GM19372 (cell line): Measurements from ENCODE around the gene GALNT2.

Source experiments
- ATAC-seq: cut with Tn5 transposase; IDR thresholded peaks from one replicate; pipeline ENCODE4 v1.9.1; 2021; ENCODE audit warnings: mild to moderate bottlenecking, low read depth, moderate library complexity; ENCODE audit not compliant: unreplicated experiment

Gene GALNT2

DNA sequence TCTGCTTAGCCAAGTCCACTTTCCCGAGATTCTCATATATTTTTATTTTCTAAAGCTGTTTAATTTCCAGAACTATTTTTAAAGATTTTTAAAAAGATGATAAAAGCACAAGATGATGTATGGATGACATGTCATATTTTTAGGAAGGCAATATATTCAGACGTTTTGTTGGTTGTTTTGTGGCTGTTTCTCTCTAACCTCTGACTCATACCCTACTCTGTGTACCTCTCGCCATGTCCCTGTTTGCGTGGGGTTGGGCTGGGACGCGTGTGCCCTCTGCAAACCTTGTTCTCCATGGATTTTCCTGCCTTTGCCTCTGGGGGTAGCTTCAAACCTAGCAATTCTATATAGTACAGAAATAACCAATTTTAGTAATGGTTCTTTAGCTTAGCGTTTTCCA is 132.0 kb downstream of the GALNT2 start:
- ATAC-seq, result no peak

DNA sequence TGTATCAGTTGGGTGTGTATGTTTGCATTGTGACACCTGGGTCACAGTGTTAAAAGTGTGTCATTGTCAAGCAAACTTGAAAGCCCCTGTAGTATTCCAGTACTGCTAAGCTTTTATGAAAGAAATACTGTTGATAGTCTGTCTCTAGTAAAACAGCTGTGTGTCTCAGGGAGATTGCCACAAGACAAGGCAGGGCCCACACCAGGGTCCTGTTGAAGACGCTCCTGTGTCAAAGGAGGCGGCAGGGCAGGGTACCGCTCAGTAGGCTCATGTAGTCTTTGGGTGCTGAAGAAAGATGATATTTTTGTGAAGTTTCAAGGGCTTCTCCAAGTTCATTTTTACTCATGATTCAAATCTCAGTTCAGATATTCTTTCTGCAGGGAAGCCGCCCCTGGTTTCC is 132.5 kb downstream of the GALNT2 start:
- ATAC-seq, result no peak

DNA sequence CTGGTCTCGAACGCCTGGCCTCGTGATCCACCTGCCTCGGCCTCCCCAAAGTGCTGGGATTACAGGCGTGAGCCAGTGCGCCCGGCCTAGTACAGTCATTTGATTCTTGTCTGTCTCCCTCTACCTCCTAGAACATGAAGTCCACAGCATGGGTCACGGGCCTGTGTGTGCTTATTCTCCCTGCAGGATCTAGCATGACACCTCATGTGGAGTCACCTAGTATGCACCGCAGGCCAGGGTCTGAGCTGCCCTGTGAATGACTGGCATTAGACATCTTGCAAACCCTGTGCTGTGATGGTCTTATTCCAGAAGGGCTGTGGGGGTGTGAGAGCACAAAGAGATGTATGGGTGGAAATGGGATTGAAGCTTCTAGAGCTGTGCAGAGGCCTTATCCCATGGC is 133.2 kb downstream of the GALNT2 start:
- no peak for ATAC-seq

DNA sequence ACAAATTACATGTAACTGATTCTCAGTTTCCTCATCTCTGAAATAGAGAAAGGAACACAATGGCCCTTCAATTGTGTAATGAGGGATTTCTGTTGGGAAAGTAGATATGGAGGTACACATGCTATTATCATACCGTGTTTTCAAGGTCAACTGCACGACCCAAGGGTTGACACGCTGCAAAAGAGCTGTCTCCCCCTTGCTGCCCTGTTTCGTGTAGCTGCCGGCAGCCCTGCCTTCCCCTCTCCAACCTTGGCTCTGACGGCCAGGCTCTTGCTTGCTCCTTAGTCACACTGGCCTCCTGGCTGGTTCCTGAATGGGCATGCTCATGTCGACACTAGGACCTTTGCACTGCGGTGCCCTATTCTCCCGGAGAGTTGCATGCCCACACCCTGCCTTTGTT is 134.4 kb downstream of the GALNT2 start:
- ATAC-seq, result no peak

DNA sequence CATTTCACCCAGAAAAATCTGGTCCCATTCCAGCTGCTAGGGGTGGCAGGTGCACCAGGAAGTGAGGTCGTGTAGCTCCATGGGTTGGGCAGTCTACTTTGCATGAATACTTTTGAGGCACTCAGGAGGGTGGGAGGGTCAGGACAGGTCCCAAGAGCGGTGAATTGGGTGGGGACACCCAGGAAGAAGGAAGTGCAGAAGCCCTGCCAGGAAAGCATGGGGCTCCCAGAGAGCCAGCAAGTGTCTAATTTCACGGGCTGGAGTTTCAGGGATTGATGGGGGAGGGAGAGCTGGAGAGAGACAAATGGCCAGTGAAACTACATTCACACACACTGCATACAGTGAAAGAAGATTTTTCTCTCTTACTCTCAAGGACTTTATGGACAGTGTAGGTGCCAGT is 137.8 kb downstream of the GALNT2 start:
- no peak for ATAC-seq

DNA sequence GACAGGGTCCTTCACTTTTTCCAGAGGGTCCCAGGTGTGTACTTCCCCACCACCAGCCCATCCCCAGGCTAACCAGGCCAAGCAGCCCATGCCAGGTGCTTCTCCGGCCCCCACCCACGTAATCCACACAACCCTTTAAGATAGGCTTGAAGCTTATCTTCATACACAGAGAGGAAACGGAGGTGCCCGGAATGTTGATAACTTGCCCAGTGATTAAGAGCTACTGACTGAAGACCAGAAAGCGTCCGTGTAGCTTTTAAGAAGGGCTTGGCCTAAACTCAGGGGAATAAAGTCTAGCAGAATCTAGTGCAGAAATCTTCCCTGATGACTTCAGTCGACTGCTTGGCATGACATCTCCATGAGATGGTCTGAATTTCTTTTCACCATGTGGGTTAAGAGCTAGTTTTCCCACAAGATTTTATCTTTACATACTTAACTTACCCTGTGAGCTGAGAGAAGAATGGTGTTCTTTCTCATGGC is 138.7 kb downstream of the GALNT2 start:
- ATAC-seq, result no peak

DNA sequence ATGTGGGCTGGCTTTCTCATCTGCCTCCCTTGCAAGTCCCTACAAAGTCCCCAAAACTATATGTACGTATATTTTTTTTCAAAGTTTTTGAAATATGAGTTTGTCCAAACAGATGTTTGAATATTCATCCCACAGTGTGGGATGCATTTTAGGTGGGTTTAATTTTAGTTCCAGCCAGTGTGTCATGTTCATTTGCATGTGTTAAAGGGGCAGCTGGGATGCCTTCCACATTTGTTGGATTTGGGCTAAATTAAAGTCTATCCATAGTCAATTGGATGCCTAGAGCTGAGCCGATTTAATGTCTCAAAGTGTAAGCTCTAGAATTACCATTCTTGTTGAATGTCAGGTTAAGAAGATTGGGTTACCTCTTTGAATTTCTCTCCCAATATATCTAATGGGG is 139.2 kb downstream of the GALNT2 start:
- no peak for ATAC-seq

DNA sequence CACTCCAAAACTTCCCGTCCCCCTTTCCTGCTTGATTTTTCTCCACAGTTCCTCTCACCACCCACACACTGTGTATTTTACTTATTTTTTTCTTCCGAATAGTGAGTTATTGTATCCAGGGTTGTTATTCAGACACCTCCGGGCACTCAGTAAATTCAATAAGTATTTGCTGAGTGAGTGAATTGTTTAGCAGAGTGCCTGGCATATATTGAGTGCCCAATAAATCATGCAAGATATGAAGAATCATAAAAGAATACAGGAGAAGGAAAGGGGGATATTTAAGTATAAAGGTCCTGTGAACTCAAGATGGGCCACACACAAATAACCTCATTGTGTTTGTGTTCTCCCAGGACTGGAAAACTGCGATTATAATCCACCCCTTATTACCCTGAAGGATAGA is 139.9 kb downstream of the GALNT2 start:
- no peak for ATAC-seq

DNA sequence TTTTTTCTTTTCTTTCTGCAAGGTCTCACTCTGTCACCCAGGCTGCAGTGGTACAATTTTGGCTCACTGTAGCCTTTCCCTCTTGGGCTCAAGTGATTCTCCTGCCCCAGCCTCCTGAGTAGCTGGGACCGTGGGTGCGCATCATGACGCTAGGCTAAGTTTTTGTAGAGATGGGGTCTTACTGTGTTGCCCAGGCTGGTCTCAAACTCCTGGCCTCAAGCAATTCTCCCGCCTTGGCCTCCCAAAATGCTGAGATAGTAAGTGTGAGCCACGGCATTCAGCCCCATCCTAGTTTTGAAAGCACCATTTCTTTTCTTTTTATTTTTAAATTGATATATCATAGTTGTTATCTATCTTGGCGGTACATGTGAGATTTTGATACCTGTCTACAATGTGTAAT is 140.6 kb downstream of the GALNT2 start:
- ATAC-seq, result no peak

DNA sequence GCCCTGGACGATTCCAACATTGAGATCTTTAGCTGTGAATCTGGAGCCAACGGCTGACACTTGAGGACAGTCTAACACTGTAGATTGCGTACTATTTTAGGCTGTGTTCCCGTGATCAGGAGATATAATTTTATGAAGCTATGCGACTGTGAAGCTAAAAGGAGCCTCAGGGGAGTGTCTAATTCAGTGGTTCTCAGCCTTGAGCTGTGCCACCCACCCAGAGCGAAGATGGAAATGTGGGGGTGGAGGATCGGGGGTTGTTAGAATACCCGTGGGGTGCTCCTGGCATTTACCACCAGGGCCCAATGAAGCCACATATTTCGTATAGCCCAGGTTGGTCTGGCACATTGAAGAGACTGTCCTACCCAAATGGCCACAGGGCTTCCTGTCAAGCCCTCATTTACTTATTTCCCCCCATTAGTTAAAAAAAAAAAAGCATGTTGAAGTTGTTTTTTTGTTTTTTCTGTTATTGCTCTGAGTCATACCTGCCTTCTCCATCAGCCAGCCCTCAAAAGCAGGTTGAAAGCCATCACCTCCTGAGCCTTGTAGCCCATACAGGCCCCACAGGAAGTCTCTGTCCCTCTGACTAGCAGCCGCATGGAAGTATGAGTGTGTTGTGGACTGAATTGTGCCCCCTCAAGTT is 141.7 kb downstream of the GALNT2 start:
- ATAC-seq, result no peak

DNA sequence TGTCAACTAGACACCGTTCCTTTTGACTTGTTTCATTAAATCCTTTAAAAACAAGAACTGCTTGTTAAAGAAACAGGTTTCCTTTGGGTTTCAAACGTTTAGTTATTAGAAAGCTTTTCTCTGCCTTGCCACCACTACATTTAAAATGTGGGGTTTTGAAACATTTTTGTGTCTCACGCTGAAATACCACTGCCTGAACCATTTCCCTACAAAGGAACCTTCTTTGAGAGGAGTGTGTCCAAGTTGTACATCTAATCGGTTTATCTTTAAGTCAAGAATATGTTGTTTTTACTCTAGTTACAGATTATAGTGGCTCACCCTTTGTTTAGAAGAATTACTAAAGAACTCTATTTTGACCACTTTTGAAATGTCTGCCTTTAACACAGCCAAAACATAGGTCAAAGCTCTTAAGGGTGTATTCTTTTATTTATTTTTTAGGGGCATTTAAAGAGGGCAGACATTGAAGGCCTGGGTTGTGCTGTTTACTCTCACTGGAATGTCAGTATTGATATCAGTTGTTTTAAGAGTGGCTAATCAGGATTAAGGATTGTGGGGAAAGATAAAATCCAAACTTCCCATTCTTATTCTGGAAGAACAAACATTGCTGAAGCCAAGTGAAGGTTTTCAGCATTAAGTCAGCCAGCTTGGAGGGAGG is 143.4 kb downstream of the GALNT2 start:
- no peak for ATAC-seq

DNA sequence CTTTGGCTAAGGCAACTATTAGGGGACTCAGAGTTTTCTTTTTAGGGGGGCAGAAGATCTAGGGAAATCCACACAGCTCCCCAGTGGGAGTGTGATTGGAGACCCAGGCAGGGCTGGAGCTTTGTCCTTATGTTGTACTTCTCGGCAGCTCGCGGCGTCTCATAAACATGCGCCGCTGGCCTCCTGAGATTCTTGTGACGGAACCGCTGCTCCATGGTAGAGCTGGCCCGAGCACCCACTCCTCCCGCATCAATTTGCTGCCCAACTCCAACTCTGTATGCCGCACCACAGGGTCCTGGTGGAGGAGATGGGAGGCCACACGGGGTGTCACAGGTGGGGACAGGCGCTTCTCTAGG is 143.9 kb downstream of the GALNT2 start:
- ATAC-seq, result no peak

DNA sequence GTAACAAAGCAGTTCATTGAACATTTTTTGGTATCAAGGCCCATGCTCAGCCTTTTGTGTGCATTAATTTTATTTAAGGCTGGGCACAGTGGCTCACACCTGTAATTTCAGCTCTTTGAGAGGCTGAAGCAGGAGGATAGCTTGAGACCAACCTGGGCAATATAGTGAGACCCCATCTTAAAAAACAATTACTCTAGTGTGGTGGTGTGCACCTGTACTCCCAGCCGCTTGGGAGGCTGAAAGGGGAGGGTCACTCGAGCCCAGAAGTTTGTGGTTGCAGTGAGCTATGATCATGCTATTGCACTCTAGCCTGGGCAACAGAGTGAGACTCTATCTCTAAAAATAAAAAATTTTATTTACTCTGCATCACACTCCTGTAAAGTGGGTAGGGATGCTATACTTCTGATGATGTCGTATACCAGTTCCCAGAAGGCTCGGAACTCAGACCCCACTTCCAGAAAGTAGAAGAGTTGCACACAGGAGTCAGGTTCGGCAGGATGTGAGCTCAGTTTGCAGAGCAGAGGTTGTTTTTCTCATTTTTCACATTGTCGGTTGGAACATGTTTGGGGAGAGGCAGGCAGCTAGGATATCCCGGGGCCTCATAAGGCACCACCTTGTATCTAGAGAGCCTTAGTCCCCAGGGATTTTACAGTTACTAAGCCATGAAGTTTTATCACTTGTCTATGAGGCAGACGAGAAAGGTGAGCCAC is 144.6 kb downstream of the GALNT2 start:
- ATAC-seq, result no peak

DNA sequence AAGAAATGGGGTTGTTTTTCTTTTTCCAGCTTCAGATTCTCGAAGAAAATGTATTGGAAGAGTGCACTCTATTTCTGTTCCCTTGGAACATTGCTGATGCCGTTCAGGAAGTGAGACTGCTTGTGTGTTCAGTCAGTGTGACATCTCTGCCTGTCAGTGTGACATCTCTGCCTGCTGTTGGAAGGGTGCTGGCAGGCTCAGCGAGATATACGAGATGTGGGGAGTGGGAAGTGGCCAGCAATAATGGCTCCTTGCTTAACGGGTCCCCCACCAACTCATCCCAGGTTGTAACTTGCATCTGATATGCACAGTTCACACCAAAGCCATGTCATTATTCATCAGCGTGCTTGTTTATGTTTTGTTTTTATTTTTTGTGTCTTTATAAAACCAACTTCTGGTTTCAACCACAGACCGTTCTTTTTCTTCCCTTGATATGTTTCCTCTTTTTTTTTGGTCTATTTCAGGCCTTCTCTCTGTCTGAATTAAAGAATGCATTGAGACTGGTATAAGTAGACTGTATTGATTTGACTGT is 145.4 kb downstream of the GALNT2 start:
- ATAC-seq, result peak; percentile 42

DNA sequence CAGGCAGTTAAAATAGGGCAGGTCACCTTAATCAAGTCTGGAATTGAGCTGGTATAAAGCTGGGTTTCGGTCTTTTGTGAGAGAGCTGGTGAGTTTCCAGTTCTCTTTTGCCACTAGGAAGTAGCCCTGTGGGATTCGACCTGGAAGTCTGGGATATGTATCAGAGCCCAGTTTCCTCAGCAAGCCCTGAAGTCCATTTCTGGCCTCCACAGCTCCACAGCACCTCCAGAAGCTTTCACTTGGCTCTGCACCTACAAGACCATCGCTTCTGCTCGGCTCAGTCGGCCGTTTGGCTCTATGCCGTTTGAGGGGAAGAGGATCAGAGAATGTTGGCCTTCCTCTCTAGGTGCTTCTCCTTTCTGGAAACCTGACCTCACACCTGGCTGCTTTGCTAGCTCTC is 148.0 kb downstream of the GALNT2 start:
- no peak for ATAC-seq

DNA sequence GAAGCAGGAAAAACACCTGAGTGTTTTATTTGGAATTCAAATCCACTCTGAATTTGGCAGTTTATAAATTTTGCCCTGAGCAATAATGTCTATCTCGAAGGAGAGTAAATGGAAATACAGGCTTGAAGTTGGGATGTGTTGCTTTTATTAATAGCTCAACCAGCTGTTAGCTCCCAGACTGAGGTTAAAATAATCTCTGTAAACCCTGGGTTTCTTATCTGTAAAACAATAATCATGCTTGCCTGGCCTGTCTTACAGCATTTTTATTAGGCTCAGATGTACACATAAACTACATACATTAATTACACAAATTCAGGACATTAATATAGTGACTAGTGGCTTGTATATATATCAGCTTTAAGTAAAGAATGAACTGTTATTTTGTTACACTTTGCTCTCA is 148.5 kb downstream of the GALNT2 start:
- ATAC-seq, result no peak

DNA sequence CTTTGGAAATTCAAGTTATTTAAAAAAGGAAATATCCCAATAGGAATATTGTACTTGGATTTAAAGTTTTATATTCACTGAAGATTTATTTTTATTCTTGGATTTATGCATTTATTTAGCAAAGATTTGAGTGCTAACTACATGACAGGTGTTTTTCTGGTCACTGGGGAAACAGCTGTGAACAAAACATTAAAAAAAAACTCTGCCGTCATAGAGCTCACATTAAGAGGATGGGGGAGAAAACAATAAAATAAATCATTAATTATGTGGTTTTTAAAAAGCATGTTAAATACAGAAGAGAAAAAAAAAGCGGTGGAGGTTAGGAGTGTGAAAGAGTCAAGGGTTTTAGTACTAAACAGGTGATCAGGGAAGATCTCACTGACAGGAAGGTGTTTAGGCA is 149.9 kb downstream of the GALNT2 start:
- no peak for ATAC-seq

DNA sequence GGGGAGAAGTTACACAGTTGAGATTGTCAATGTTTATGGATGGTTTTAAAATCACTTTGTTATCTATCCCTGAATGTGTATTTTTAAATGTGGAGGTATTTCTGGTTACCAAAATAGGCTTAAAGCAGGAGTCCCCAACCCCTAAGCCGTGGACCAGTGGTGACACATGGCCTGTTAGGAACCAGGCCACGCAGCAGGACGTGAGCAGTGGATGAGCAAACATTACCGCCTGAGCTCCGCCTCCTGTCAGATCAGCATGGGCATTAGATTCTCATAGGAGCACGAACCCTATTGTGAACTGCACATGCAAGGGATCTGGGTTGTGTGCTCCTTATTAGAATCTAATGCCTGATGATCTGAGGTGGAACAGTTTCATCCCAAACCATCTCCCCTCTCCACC is 151.6 kb downstream of the GALNT2 start:
- no peak for ATAC-seq

DNA sequence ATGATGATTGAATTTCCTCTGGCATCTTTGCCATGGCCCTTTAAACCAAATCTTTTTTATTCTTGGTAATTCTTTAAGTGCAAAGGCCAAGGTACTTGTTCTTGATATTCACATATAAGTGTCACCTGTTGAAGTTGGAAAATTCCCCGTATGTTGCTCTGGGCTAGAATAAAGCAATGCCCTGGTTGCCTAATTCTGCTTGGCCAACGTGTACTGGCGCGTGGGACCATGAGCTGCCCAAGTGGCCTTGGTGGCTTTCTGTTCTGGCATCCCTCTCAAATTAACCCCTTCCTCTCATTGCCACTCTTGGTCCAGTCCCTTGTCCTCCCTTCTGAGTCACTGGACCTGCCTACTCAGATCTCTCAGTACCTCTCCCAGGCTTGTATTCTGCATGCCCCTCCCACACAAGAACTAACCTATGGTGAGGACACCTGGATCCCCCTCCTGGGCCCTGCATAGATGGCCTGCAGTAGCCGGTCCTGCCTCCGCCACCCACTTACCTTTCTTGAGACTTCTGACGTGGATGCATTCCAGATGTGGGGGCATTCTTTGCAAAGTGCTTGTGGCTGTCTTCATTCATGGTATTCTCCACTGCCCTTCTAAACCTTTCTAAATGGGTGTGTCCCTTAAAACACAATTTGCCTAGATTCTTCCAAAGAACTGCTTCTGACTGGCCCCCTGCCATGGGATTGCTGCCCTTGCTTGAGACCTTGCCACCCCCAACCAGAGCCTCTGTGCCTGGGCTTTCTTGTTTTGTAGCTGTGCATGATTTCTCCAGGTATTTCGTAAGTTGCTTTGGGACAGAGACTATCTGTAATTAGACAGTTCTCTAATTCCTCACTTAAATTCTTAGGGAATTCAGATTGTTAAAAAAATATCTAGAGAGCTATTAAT is 152.4 kb downstream of the GALNT2 start:
- ATAC-seq, result no peak

DNA sequence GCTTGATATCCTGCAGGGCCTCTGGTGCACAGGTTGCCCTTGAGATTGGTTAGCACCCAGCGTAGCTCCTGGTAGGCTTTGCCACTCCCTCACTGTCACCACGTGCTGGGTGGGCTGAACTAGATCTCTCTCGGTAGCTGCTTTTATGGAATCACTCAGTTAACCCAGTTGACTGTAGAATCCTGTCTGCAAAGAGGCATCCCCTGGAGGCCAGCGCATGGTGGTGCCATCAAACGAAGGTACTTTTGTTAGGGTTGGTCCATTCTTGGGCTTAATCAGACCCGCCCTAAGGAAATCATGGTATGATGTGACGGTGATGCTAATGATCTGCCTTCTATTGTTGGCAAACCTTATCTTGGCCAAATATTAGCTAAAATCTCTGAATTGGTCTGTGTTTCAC is 153.4 kb downstream of the GALNT2 start:
- ATAC-seq, result no peak

DNA sequence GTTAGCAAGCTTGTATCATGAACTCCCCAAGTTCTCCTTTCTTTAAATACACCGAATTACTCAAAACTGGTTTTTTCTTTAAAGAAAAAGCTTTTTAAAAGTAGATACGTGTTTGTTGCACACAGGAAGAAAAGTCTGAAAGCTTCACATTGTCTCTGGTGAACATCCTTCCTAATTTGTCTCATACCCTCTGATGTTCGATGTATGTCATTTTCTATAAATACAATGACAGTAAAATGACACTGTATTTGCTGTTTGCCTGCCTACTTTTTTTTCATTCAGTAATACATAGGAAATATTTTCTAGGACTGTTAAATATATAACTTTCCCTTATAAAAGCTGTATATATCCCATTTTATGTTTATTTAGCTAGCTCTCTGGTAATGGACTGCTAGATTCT is 153.9 kb downstream of the GALNT2 start:
- no peak for ATAC-seq
